RWPE2 (cell line): ENCODE measurements around the gene KCNH5.

Experiments used
- ATAC-seq: fragments of 200-7000 bp; cut with Tn5 transposase; 3 replicates; pipeline ENCODE4 v1.9.1; 2021; ENCODE audit warnings: low read depth
- DNase-seq: peaks from one replicate; pipeline ENCODE4 v3.0.0-alpha.2; 2020; ENCODE audit warnings: low spot score
- H3K27ac ChIP-seq: fragments of 450-650 bp; 2 replicates; pipeline ENCODE4 v1.5.1; 2017; ENCODE audit warnings: mild to moderate bottlenecking; ENCODE audit not compliant: poor library complexity, severe bottlenecking
- H3K27me3 ChIP-seq: fragments of 250-450 bp; sonication (Bioruptor Pico); 2 replicates; pipeline ENCODE4 v1.5.1; 2021; ENCODE audit warnings: mild to moderate bottlenecking, moderate library complexity; ENCODE audit not compliant: insufficient read depth, poor library complexity, severe bottlenecking
- H3K36me3 ChIP-seq: fragments of 250-450 bp; sonication (Bioruptor Pico); 2 replicates; pipeline ENCODE4 v1.5.1; 2020; ENCODE audit warnings: low read depth, mild to moderate bottlenecking, moderate library complexity
- H3K4me1 ChIP-seq: fragments of 250-450 bp; sonication (Bioruptor Pico); 2 replicates; pipeline ENCODE4 v1.5.1; 2021; ENCODE audit warnings: mild to moderate bottlenecking, moderate library complexity; ENCODE audit not compliant: insufficient read depth, poor library complexity, severe bottlenecking
- H3K4me3 ChIP-seq: fragments of 250-450 bp; sonication (Bioruptor Pico); 2 replicates; pipeline ENCODE4 v1.5.1; 2021; ENCODE audit warnings: mild to moderate bottlenecking, moderate library complexity; ENCODE audit not compliant: severe bottlenecking
- H3K9me3 ChIP-seq: fragments of 250-450 bp; sonication (Bioruptor Pico); 2 replicates; pipeline ENCODE4 v1.5.1; 2021; ENCODE audit warnings: mild to moderate bottlenecking, moderate library complexity; ENCODE audit not compliant: severe bottlenecking
- TF ChIP-seq, protein P1 (sequence below): fragments of 450-650 bp; IDR thresholded peaks from one replicate; pipeline ENCODE4 v1.5.1; 2017; ENCODE audit warnings: mild to moderate bottlenecking, moderate library complexity; ENCODE audit not compliant: poor library complexity, severe bottlenecking

The KCNH5 gene

DNA sequence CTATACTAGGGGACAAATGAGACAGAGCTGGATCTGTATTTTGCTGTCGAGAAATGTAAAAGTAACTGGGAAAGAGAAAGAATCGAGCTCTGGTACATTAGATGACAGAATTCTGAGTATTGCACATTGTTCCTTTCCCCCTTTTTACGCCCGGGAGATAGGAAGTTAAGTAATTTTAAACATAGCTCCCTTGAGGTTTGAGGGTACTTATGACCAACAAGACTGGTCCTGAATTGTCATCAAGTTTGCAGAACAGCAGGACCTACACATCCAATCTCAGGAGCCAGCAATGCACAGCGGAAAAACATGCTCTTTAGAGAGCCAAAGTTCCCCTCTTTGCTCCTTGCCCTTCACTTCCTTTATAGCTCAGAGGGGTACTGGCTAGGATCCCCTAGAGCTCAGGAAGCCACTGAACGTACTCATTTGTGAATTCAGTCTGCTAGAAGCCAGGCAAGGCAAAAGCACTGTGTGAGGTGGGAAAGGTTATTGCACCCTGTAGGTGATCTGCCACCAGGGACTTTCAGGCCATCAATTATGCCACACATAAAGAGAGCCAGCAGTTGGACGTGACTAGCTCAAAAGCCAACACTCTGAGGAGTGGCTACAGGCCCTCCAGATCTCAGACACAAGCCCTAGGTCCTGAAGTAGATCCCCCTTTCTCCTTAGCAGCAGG lies 333.8 kb downstream of the KCNH5 start:
- TF ChIP-seq, protein P1, sequence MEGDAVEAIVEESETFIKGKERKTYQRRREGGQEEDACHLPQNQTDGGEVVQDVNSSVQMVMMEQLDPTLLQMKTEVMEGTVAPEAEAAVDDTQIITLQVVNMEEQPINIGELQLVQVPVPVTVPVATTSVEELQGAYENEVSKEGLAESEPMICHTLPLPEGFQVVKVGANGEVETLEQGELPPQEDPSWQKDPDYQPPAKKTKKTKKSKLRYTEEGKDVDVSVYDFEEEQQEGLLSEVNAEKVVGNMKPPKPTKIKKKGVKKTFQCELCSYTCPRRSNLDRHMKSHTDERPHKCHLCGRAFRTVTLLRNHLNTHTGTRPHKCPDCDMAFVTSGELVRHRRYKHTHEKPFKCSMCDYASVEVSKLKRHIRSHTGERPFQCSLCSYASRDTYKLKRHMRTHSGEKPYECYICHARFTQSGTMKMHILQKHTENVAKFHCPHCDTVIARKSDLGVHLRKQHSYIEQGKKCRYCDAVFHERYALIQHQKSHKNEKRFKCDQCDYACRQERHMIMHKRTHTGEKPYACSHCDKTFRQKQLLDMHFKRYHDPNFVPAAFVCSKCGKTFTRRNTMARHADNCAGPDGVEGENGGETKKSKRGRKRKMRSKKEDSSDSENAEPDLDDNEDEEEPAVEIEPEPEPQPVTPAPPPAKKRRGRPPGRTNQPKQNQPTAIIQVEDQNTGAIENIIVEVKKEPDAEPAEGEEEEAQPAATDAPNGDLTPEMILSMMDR, result no peak
- Histone ChIP-seq H3K4me1 (no peaks in the 10 kb centered on the region), H3K36me3 (no peaks in the 10 kb centered on the region), H3K27ac (no peak overlapping the region), H3K27me3 (no peaks in the 10 kb centered on the region), H3K4me3 (no peak overlapping the region), H3K9me3 (no peaks in the 10 kb centered on the region)
- no peak for DNase-seq
- ATAC-seq, result no peak

DNA sequence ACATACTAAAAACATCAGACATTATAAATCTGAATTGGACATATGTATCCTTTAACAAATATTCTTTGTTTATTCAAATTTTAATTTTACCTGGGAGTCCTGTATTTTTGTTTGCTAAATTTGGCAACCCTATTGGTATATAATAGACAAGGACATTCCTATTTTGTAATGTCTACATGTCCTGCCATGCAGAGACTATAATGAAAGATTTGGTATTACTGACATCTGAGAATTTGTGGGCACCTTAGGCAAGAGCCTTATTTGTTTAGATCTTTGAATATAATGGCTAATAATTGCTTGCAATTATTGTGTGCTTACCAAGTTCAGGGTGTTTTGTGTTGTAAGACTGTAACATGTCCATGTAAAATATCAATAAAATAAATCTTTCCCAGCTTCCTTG lies 334.4 kb downstream of the KCNH5 start:
- no peaks in the 10 kb centered on the region for H3K27me3 ChIP-seq
- TF ChIP-seq, protein P1, result no peak
- H3K36me3 ChIP-seq, result no peaks in the 10 kb centered on the region
- no peaks in the 10 kb centered on the region for H3K9me3 ChIP-seq
- H3K4me1 ChIP-seq, result no peaks in the 10 kb centered on the region
- H3K27ac ChIP-seq, result no peak overlapping the region
- no peak overlapping the region for H3K4me3 ChIP-seq
- no peak for DNase-seq
- ATAC-seq, result no peak; the same call in 2 of the 3 replicates

DNA sequence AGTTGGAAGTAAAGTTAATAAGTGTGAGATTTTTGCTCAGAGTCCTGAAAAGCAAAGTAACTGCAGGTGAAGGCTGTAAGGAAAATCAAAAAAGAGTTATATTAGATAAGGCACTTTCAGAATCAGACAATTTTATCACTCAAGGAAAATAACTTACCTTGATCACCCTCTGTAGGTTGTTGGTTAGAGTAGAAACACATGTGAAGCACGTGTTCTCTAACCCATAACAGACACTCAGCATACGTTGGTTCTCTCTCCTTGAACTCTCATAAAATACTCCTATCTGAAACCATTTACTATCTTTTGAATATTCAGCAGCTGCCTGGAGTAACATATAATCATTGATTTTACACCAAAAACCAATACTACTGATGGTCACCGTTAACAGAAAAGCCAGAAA lies 335.5 kb downstream of the KCNH5 start:
- H3K4me3 ChIP-seq, result no peak overlapping the region
- no peaks in the 10 kb centered on the region for H3K9me3 ChIP-seq
- H3K27ac ChIP-seq, result no peak overlapping the region
- no peak for ATAC-seq
- TF ChIP-seq, protein P1, result no peak
- H3K4me1 ChIP-seq, result no peaks in the 10 kb centered on the region
- H3K36me3 ChIP-seq, result no peaks in the 10 kb centered on the region
- no peak for DNase-seq
- H3K27me3 ChIP-seq, result no peaks in the 10 kb centered on the region

DNA sequence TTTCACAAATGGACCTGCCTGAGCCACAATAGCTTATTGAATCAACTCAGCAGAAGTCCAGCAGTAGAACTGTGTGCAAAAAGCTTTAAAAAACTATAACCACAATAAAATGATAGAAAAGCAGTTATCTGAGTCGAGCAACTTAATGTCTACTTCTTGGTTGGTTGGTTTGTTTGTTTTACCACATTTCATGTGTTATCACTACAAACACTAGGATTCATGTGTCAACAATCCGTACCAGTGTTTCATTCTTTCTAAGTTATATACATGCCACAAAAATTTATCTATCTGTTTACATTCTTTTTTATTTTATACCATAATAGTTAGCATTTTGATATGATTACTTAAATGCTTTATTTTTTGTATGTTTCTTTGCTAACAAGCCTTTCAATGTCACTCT lies 339.0 kb downstream of the KCNH5 start:
- no peaks in the 10 kb centered on the region for H3K36me3 ChIP-seq
- ATAC-seq (no peak), DNase-seq (no peak)
- no peak overlapping the region for H3K4me3 ChIP-seq
- TF ChIP-seq, protein P1, result no peak
- H3K9me3 ChIP-seq, result no peaks in the 10 kb centered on the region
- no peak overlapping the region for H3K27ac ChIP-seq
- H3K4me1 ChIP-seq, result no peaks in the 10 kb centered on the region
- no peaks in the 10 kb centered on the region for H3K27me3 ChIP-seq

DNA sequence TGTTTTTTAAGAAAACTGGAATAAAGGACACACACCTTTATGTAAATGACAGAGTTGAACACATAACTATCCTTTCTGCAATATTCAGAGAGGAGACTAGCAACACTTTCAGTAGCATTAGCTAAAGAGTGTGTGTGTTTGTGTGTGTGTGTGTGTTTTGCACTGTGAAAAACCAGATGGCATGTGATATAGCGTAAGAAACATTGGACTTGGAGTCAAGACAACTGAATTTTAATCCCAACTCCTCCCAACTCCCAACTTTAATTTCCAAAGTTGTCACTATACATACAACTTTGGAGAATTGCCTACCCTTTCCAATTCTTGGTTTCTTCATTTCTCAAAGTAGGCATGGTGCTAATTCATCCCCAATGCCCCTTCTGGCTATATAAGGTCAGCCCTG lies 347.8 kb downstream of the KCNH5 start:
- H3K4me1 ChIP-seq, result peaks cover 24% of the 10 kb centered on the region
- no peaks in the 10 kb centered on the region for H3K9me3 ChIP-seq
- no peak for ATAC-seq
- H3K27me3 ChIP-seq, result no peaks in the 10 kb centered on the region
- no peak overlapping the region for H3K4me3 ChIP-seq
- 0 out of 2 replicates have a peak, but pooled peaks cover 5% of the 10 kb centered on the region for H3K36me3 ChIP-seq
- DNase-seq, result no peak
- TF ChIP-seq, protein P1, result no peak
- no peak overlapping the region for H3K27ac ChIP-seq
